ENCODE measurements around the gene PIGK.
"Not testable (repeated sequence)": the region's sequence is repeated elsewhere in the genome, so short reads cannot be mapped to it uniquely, and the experiment has no call there.

The PIGK gene
- 21.8 to 43.9 reads per million in 2 donors for total RNA-seq

DNA sequence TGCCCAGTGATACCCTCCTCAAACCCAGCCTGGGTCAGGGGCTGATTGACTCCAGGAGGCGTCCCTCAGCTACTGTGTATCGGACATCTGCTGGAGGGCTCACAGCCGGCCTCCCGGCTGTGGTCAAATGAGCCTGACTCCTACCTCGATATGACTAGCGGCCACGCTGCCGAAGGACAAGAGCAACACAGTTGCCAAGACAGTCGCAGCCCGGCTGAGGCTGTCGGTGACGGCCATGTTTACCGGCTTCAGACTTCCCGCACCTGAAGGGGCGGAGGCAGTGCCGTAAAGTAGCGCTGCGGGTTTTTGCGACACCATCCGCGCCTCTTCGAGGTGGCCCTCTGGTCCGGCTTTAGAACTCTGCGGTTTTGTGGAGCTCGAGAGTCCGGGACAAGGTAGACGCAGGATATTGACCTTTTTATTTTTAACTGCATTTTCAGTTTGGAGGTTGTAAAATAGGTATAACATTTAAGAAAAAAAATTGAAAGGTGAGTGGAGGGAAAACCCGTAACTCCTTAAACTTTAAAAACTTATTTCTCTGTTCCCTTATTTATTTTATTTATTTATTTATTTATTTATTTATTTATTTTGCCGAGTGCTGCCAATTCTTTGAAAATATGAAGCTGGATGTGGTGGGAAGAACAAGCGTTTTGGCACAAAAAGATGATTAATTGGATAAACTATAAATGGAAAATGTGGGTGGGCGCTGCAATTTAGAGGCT is at the start of gene PIGK:
PIGK (minus strand) TSS at position 265 of the 722 bp plus-strand sequence; CDS start at position 237, 28 bp downstream.
- peak; percentile 69 to 92 (median 79) for DNase-seq

GRCh38 chr1:77267035-77267434 is 47.8 kb upstream of the PIGK start:
- DNase-seq = no peak

DNA sequence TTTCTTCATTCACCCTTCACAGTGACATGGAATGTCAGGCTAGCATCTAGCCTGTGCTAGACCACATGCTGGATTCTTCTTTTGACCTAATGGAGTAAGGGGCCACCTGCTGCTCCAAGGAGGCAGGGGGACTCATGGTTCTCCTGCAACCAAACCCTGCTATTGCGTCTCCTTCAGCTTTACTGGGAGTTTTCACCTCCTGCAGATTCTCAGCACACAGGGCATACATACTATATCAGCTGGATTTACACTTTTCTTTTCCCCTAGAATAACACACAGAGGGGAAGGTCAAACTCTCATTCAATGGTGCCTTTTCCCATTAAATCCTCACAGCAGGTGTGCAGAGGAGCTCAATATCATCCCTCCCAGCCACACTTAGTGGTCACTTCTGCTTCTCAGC is 46.0 kb upstream of the PIGK start:
- DNase-seq = no peak

DNA sequence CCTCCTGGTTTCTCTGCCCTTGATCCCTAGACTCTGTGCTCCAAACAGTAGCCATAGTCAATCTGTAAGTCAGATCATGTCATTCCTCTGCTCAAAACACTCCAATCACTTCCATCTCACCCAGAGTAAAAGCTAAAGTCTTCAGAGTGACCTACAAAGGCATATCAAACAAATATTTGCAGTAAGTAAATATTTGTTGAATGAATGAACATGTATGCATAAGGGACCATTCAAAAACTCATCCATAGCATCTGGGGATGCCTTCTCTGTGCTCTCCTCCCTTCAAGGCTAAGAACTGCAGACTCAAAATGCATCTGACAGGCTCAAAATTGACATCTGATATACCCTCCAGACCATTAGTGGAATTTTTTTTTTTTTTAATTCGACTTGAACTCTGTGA is 44.5 kb upstream of the PIGK start:
- DNase-seq = no peak

- no peak for DNase-seq
Measured at GRCh38 chr1:77253211-77253610, 34.0 kb upstream of the PIGK start.

DNA sequence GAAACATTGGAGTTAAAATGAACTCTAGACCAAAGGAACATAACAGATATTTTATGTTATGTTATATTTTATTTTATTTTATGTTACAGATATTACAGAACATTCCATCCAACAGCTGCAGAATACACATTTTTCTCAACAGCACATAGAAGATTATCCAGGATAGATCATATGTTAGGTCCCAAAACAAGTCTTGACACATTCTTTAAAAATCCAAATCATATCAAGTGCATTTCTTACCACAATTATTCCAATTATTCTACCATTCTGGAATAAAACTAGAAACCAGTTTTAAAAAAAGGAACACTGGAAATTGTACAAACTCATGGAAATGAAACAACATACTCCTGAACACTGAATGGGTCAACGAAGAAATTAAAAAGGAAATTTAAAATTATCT is 30.9 kb upstream of the PIGK start:
- DNase-seq = no peak

- no peak for DNase-seq
Measured at GRCh38 chr1:77245830-77246229, 26.6 kb upstream of the PIGK start.

DNA sequence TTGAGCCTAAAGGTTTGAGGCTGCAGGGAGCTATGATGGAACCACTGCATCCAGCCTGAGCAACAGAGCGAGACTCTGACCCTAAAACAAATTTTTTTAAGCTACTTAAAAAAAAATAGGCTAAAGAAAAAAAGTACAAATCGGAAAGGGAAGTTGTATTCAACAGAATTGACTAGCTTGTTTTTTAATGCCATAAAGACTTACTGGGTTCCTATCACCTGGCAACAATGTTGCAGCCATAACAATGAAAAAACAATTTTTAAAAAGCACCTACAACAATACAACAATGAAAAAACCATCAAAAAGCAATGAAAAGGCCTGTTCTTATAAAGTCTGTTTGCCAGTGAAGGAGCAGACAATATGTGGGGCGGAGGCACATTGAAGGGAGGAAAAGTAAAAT is 20.1 kb upstream of the PIGK start:
- no peak for DNase-seq

- no peak for DNase-seq
Measured at GRCh38 chr1:77238462-77238861, 19.2 kb upstream of the PIGK start.

GRCh38 chr1:77234943-77235342 is 15.7 kb upstream of the PIGK start:
- DNase-seq = no peak

DNA sequence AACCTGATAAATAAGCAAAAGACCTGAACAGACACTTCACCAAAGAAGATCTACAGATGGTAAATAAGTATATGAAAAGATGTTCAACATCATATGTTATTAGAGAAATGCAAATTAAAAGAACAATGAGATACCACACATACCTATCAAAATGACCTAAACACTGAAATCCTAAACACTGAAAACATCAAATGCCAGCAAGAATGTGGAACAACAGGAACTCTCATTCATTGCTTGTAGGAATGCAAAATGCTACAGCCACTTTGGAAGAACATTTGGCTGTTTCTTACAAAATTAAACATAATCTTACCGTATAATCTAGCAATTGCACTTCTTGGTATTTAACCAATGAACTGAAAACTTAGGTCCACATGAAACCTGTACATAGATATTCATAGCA is 14.9 kb upstream of the PIGK start:
- no peak for DNase-seq

- DNase-seq = no peak
Measured at GRCh38 chr1:77232829-77233228, 13.6 kb upstream of the PIGK start.

DNA sequence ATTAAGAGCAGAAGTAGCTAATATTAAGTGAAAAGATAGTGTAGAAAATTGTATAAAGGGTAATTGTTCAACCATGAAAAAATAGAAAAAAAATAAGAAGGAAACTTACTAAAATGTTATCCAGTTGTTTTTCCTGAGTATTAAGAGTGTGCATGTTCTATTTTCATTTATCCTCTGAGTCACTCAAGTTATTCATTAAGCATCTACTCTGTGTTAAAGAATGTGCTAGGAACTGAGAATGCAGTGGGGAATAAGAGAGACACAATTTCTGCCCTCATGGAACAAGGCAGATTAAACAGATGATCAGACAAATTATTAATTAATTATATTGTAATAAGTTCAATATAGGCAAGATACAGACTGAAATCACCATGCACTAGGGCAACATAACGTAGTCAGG is 10.8 kb upstream of the PIGK start:
- DNase-seq = no peak

DNA sequence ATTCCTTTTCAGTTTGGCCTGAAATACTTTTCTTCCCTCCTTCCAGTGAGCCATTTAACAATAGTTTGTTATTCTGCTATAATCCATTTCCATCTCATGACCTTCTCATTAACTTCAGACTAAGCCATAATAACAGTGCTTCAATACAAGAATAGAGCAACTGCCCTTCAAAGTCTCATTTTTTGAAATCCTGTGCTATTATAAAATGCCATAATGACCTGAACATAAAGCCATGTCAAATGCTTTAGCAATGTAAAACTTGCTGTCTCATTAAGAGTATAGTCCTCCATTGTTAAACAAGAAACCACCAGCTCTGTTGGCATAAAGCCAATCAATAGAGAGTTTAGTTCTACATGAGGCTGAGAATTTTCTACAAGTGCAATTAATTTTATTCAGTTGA is 9.6 kb upstream of the PIGK start:
- no peak for DNase-seq

DNA sequence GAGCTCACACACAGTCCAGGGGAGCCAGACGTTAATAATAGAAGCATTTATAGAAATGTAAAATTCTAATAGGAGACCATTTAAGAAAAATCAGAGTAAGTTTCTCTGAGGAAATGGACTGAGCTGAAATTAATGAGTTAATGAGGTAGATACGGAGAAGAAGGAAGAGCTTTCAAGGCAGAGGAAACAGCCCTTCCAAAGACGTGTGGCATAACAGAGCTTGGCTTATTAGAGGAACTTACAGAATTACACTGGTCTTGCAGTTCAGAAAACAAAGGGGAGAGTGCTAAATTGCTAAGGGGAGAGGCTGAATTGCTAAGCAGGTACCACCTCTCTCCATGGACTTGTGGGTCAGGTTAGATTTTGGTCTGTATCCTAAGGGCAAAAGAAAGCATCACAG is 8.2 kb upstream of the PIGK start:
- no peak for DNase-seq

DNA sequence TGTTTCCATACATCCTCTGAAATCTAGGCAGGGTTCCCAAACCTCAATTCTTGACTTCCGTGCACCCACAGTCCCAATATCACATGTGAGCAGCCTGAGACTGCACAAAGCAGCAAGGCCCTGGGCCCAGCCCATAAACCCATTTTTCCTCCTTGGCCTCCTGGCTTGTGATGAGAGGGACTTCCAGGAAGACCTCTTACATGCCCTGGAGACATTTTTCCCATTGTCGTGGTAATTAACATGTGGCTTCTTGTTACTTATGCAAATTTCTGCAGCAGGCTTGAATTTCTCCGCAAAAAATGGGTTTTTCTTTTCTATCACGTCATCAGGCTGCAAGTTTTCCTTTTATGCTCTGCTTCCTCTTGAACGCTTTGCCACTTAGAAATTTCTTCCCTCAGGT is 3.3 kb upstream of the PIGK start:
- no peak for DNase-seq

DNA sequence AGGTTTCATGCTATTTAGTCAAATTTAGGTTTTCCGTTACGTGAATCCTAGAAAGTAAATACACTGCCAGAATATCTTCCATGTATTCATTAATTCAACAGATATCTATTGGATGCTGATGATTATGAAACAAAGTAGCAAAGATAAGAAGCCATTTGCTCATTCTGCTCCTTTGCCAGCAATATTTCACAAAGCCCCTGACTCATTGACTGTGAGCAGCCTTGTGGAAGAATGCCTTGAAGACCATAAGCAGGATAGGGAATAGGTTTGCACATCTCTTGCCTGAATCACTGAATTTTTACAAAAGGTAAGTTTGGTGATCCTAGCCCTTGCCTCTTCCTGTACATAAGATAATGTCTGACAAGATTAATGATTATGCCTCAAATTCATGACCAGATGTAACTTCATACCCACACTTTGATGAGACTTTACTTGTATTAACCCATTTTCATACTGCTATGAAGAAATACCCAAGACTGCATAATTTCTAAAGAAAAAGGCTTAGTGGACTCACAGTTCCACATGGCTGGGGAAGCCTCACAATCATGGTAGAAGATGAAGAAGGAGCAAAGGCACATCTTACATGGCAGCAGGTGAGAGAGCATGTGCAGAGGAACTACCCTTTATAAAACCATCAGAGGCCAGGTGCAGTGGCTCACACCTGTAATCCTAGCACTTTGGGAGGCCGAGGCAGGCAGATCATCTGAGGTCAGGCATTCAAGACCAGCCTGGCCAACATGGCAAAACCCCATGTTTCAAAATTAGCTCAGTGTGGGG is 1.6 kb upstream of the PIGK start:
- no peak for DNase-seq

GRCh38 chr1:77218477-77219165 is 609 bp downstream of the PIGK start:
- peak in 1 of 5 experiments; percentile 22 for DNase-seq

- not testable (repeated sequence) for DNase-seq
Measured at GRCh38 chr1:77204043-77204442, 15.2 kb downstream of the PIGK start.

- no peak for DNase-seq
Measured at GRCh38 chr1:77202751-77203150, 16.5 kb downstream of the PIGK start.

DNA sequence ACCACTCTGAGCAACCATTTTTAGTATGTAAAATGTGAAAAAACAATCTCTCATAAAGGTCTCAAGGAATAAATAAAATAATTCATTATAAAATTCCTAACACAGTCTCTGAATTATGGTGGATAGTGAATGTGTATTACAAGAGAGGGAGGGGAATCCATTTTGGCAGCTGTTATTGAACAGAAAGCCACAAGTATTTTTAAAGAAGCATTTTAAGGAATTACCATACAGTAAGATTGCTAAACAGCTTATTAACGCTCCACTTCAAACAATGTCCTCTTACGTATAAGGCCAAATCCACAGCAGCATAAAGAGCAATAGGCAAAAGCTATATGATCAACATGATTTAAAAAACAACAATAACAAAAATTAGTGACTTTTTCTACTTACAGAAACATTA is 18.4 kb downstream of the PIGK start:
- no peak for DNase-seq

GRCh38 chr1:77200293-77200692 is 18.9 kb downstream of the PIGK start:
- DNase-seq = no peak

DNA sequence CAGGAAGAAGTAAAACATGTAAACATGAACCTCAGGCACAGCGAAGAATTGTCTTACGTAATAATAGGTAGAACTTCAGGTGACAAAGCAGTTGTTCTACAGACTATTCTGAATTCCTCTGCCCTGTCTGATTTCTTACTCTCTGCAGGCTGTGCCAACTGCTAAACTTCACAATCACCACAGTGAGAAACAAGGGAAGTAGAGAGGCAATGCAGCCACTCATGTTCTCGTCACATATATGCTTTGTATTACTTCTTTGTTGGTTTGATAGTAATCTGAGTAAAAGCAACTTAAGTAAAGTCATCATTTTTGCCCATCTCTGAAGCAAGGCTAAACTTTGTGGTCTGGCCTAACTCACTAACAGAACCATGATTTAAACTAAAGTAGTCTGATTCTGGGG is 21.9 kb downstream of the PIGK start:
- peak in 1 of 5 experiments; percentile 63 for DNase-seq

DNA sequence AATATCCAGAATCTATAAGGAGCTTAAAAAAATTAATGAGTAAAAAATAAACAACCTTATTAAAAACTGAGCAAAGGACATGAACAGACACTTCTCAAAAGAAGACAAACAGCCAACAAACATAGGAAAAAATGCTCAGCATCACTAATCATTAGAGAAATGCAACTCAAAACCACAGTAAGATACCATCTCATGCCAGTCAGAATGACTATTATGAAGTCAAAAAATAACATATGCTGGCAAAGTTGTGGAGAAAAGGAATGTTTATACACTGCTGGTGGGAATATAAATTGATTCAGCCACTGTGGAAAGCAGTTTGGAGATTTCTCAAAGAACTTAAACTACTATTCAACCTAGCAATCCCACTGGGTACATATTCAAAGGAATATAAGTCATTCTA is 25.3 kb downstream of the PIGK start:
- peak in 1 of 5 experiments; percentile 6 for DNase-seq
